ENCODE results near the gene NR3C2. TPM values are rescaled to one million over a fixed set of nuclear protein-coding genes. Genes with fewer than 3 reads are reported as not detected.

NR3C2 gene
- total RNA-seq, 1 experiment from 2014 or later: 0.96 TPM

- Histone ChIP-seq H3K4me1 (replicated peaks; ENCODE audit: insufficient read depth) (no peaks in the 10 kb centered on the region), H3K9me3 (ENCODE audit: insufficient read depth, low read depth) (no peaks in the 10 kb centered on the region), H3K27me3 (ENCODE audit: insufficient read depth, low read depth) (no peaks in the 10 kb centered on the region), H3K4me2 (no peak overlapping the region), H2AFZ (no peak overlapping the region), H4K20me1 (ENCODE audit: insufficient read depth) (no peaks in the 10 kb centered on the region), H3K79me2 (ENCODE audit: low read depth) (no peaks in the 10 kb centered on the region), H3K27ac (no peak overlapping the region), H3K9me2 (ENCODE audit: insufficient read depth) (no peaks in the 10 kb centered on the region), H3K36me3 (ENCODE audit: low read depth) (no peaks in the 10 kb centered on the region), H3K4me3 (no peak overlapping the region), H3F3A (ENCODE audit: insufficient read depth, low read depth) (no peaks in the 10 kb centered on the region)
- intact Hi-C loops (cut with micrococcal nuclease; ENCODE audit: unreplicated experiment): no loop called here
- DNase-seq: no peak
- BruUV-seq (replicated peaks): no TSS peak
- TF ChIP-seq CTCF (conservative IDR thresholded peaks at IDR 0.05) (no peak), EZH2 (IDR thresholded peaks at IDR 0.05; ENCODE audit: low read depth) (no peak)
- ChIA-PET POLR2A (ENCODE audit: unreplicated experiment) (no interaction called here), CTCF (no interaction called here)
Observed at GRCh38 chr4:148398988-148399387, 43.2 kb downstream of the NR3C2 start.

- no peaks in the 10 kb centered on the region for H3K9me2 ChIP-seq (ENCODE audit: insufficient read depth)
- H3K4me1 ChIP-seq (replicated peaks; ENCODE audit: insufficient read depth): no peaks in the 10 kb centered on the region
- TF ChIP-seq EZH2 (IDR thresholded peaks at IDR 0.05; ENCODE audit: low read depth) (no peak), CTCF (conservative IDR thresholded peaks at IDR 0.05) (no peak)
- CTCF ChIA-PET: no interaction called here
- no peaks in the 10 kb centered on the region for H4K20me1 ChIP-seq (ENCODE audit: insufficient read depth)
- H3K9me3 ChIP-seq (ENCODE audit: insufficient read depth, low read depth): no peaks in the 10 kb centered on the region
- no peak overlapping the region for H2AFZ ChIP-seq
- no peaks in the 10 kb centered on the region for H3F3A ChIP-seq (ENCODE audit: insufficient read depth, low read depth)
- H3K27ac ChIP-seq: no peak overlapping the region
- no peaks in the 10 kb centered on the region for H3K36me3 ChIP-seq (ENCODE audit: low read depth)
- DNase-seq: no peak
- H3K79me2 ChIP-seq (ENCODE audit: low read depth): no peaks in the 10 kb centered on the region
- intact Hi-C loops (cut with micrococcal nuclease; ENCODE audit: unreplicated experiment): no loop called here
- H3K4me2 ChIP-seq: no peak overlapping the region
- no peaks in the 10 kb centered on the region for H3K27me3 ChIP-seq (ENCODE audit: insufficient read depth, low read depth)
- BruUV-seq (replicated peaks): no TSS peak
- POLR2A ChIA-PET (ENCODE audit: unreplicated experiment): no interaction called here
- no peak overlapping the region for H3K4me3 ChIP-seq
Observed at GRCh38 chr4:148397771-148398170, 44.4 kb downstream of the NR3C2 start.

- POLR2A ChIA-PET (ENCODE audit: unreplicated experiment): no interaction called here
- H3K36me3 ChIP-seq (ENCODE audit: low read depth): no peaks in the 10 kb centered on the region
- H3K9me3 ChIP-seq (ENCODE audit: insufficient read depth, low read depth): no peaks in the 10 kb centered on the region
- TF ChIP-seq EZH2 (IDR thresholded peaks at IDR 0.05; ENCODE audit: low read depth): no peak
- no peak overlapping the region for H2AFZ ChIP-seq
- H3K27ac ChIP-seq: no peak overlapping the region
- no TSS peak for BruUV-seq (replicated peaks)
- no peak overlapping the region for H3K4me3 ChIP-seq
- no peaks in the 10 kb centered on the region for H4K20me1 ChIP-seq (ENCODE audit: insufficient read depth)
- CTCF ChIA-PET: no interaction called here
- no peaks in the 10 kb centered on the region for H3K27me3 ChIP-seq (ENCODE audit: insufficient read depth, low read depth)
- H3K79me2 ChIP-seq (ENCODE audit: low read depth): no peaks in the 10 kb centered on the region
- intact Hi-C loops (cut with micrococcal nuclease; ENCODE audit: unreplicated experiment): no loop called here
- H3F3A ChIP-seq (ENCODE audit: insufficient read depth, low read depth): no peaks in the 10 kb centered on the region
- no peak overlapping the region for H3K4me2 ChIP-seq
- H3K4me1 ChIP-seq (replicated peaks; ENCODE audit: insufficient read depth): no peaks in the 10 kb centered on the region
- DNase-seq: no peak
- no peaks in the 10 kb centered on the region for H3K9me2 ChIP-seq (ENCODE audit: insufficient read depth)
Observed at GRCh38 chr4:148396986-148397673, 45.1 kb downstream of the NR3C2 start.

- Histone ChIP-seq H3K36me3 (ENCODE audit: low read depth) (no peaks in the 10 kb centered on the region), H3K4me1 (replicated peaks; ENCODE audit: insufficient read depth) (no peaks in the 10 kb centered on the region), H4K20me1 (ENCODE audit: insufficient read depth) (no peaks in the 10 kb centered on the region), H3K4me3 (no peak overlapping the region), H3K4me2 (no peak overlapping the region), H3K9me2 (ENCODE audit: insufficient read depth) (no peaks in the 10 kb centered on the region), H3K79me2 (ENCODE audit: low read depth) (no peaks in the 10 kb centered on the region), H2AFZ (no peak overlapping the region), H3K27me3 (ENCODE audit: insufficient read depth, low read depth) (no peaks in the 10 kb centered on the region), H3K27ac (no peak overlapping the region), H3F3A (ENCODE audit: insufficient read depth, low read depth) (no peaks in the 10 kb centered on the region), H3K9me3 (ENCODE audit: insufficient read depth, low read depth) (no peaks in the 10 kb centered on the region)
- CTCF ChIA-PET: no interaction called here
- intact Hi-C loops (cut with micrococcal nuclease; ENCODE audit: unreplicated experiment): no loop called here
- no peak for TF ChIP-seq CTCF (conservative IDR thresholded peaks at IDR 0.05)
- no peak for TF ChIP-seq EZH2 (IDR thresholded peaks at IDR 0.05; ENCODE audit: low read depth)
- BruUV-seq (replicated peaks): no TSS peak
- no peak for DNase-seq
- POLR2A ChIA-PET (ENCODE audit: unreplicated experiment): no interaction called here
Observed at GRCh38 chr4:148395771-148396170, 46.4 kb downstream of the NR3C2 start.

Measured in PC-9 (cell line).